Peyer's patch (tissue), 4 donors: ENCODE measurements around the gene SLC4A11. TPM values are rescaled to one million over a fixed set of nuclear protein-coding genes. Genes with fewer than 3 reads are reported as not detected.

Experiments used
- DNase-seq, 3 donors: peaks; one replicate each; pipeline ENCODE4 v3.0.0-alpha.2; 2017 to 2019
- H3K27ac ChIP-seq, 4 donors: fragments of 200-600 bp; sonication (generic); one replicate each; pipeline ENCODE4 v1.5.1; 2016 to 2019
- H3K27me3 ChIP-seq, 2 donors: fragments of 200-600 bp; sonication (generic); one replicate each; pipeline ENCODE4 v1.5.1; 2019
- H3K36me3 ChIP-seq, 3 donors: fragments of 200-600 bp; sonication (generic); one replicate each; pipeline ENCODE4 v1.5.1; 2016 to 2019
- H3K4me1 ChIP-seq, 4 donors: fragments of 200-600 bp; sonication (generic); one replicate each; pipeline ENCODE4 v1.5.1; 2016 to 2019
- H3K4me3 ChIP-seq, 4 donors: fragments of 200-600 bp; sonication (generic); 1 replicate in 3 of 4; 2 replicates in 1 of 4; pipeline ENCODE4 v1.5.1; 2016 to 2019; ENCODE audit warnings: mild to moderate bottlenecking in 1 of 4
- H3K9me3 ChIP-seq, 4 donors: fragments of 200-600 bp; sonication (generic); one replicate each; pipeline ENCODE4 v1.5.1; 2016 to 2019; ENCODE audit warnings: mild to moderate bottlenecking in 1 of 4
- CTCF ChIP-seq, 6 experiments: fragments of 450-650 bp in 4 of 6; fragments of 200-600 bp in 2 of 6; sonication (generic) in 1 of 6; IDR thresholded peaks; one replicate each; pipeline ENCODE4 v1.5.1; 2017 to 2019; ENCODE audit warnings: antibody characterized with exemption in 6 of 6, mild to moderate bottlenecking in 3 of 6, moderate library complexity in 1 of 6
- POLR2A ChIP-seq, 2 donors: fragments of 450-650 bp; IDR thresholded peaks; one replicate each; pipeline ENCODE4 v1.5.1; 2017; ENCODE audit warnings: antibody characterized with exemption in 2 of 2, mild to moderate bottlenecking in 2 of 2, moderate library complexity in 2 of 2
- total RNA-seq, 4 donors: library from RNA; depleted of rRNA; stranded (reverse); fragments of >200 nt; gene quantifications; one replicate each; pipeline ENCODE4 v1.1.0, GENCODE V29; 2016

SLC4A11 gene
- total RNA-seq, 4 donors from 2014 or later, result 0.54 to 1.1 (median 0.70) TPM; not detected in 1

- no peak for DNase-seq
- Histone ChIP-seq H3K4me3 (no peak overlapping the region), H3K9me3 (no peaks in the 10 kb centered on the region), H3K27ac (no peak overlapping the region), H3K36me3 (peaks cover 0 to 29% (median 0%) of the 10 kb centered on the region in 3 donors), H3K4me1 (no peaks in the 10 kb centered on the region), H3K27me3 (no peaks in the 10 kb centered on the region)
- no peak for TF ChIP-seq CTCF (IDR thresholded peaks at IDR 0.05)
- TF ChIP-seq POLR2A (IDR thresholded peaks at IDR 0.05), result no peak
Observed at GRCh38 chr20:3270051-3270450, 31.1 kb upstream of the SLC4A11 start.

GRCh38 chr20:3262566-3262965 is 23.6 kb upstream of the SLC4A11 start:
- H3K27ac ChIP-seq, result no peak overlapping the region
- no peaks in the 10 kb centered on the region for H3K27me3 ChIP-seq
- TF ChIP-seq CTCF (IDR thresholded peaks at IDR 0.05) (no peak), POLR2A (IDR thresholded peaks at IDR 0.05) (no peak)
- no peak overlapping the region for H3K4me3 ChIP-seq
- no peaks in the 10 kb centered on the region for H3K9me3 ChIP-seq
- peaks cover 0 to 38% (median 0%) of the 10 kb centered on the region in 3 donors for H3K36me3 ChIP-seq
- H3K4me1 ChIP-seq, result no peaks in the 10 kb centered on the region
- DNase-seq, result no peak

DNA sequence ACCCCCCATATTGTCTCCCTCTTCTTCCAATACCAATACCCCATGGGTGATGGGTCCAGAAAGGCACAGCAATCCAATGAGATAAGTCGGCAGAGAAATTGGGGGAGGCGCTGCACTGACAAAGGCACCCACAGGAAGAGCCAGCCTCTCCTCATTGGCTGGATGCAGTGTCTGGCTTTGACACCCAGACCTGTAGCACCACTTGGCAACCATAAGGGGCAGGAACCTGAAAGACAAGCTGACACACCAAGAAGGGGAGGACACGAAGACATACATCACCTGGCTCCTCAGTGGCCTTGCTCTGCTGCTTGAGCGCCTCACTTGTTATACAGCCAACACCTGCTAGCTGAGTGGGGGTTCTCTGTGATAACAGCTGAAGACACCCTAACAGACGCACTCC is 19.4 kb upstream of the SLC4A11 start:
- H3K27me3 ChIP-seq, result no peaks in the 10 kb centered on the region
- no peak for DNase-seq

GRCh38 chr20:3255728-3256127 is 16.7 kb upstream of the SLC4A11 start:
- TF ChIP-seq CTCF (IDR thresholded peaks at IDR 0.05) (no peak), POLR2A (IDR thresholded peaks at IDR 0.05) (no peak)
- H3K27me3 ChIP-seq, result no peaks in the 10 kb centered on the region
- H3K36me3 ChIP-seq, result peaks cover 0 to 33% (median 0%) of the 10 kb centered on the region in 3 donors
- H3K4me3 ChIP-seq, result no peak overlapping the region
- no peak overlapping the region for H3K27ac ChIP-seq
- no peaks in the 10 kb centered on the region for H3K4me1 ChIP-seq
- no peak for DNase-seq
- H3K9me3 ChIP-seq, result no peaks in the 10 kb centered on the region

More for the DNA sequence above, 19.4 kb upstream of the SLC4A11 start:
- TF ChIP-seq POLR2A (IDR thresholded peaks at IDR 0.05), result no peak
- no peak for TF ChIP-seq CTCF (IDR thresholded peaks at IDR 0.05)
- no peaks in the 10 kb centered on the region for H3K4me1 ChIP-seq
- no peak overlapping the region for H3K4me3 ChIP-seq
- peaks cover 0 to 44% (median 0%) of the 10 kb centered on the region in 3 donors for H3K36me3 ChIP-seq
- no peaks in the 10 kb centered on the region for H3K9me3 ChIP-seq
- H3K27ac ChIP-seq, result no peak overlapping the region

GRCh38 chr20:3251806-3252205 is 12.8 kb upstream of the SLC4A11 start:
- H3K36me3 ChIP-seq, result peaks cover 0 to 26% (median 0%) of the 10 kb centered on the region in 3 donors

More at GRCh38 chr20:3251806-3252205, 12.8 kb upstream of the SLC4A11 start:
- H3K27ac ChIP-seq, result no peak overlapping the region
- no peak for DNase-seq
- no peaks in the 10 kb centered on the region for H3K9me3 ChIP-seq
- H3K27me3 ChIP-seq, result no peaks in the 10 kb centered on the region
- H3K4me3 ChIP-seq, result no peak overlapping the region
- TF ChIP-seq POLR2A (IDR thresholded peaks at IDR 0.05), result no peak
- no peak for TF ChIP-seq CTCF (IDR thresholded peaks at IDR 0.05)
- peaks cover 0 to 11% (median 8%) of the 10 kb centered on the region in 4 donors for H3K4me1 ChIP-seq
